ENCODE data around the gene KRT1. TPM values are rescaled to one million over a fixed set of nuclear protein-coding genes. Genes with fewer than 3 reads are reported as not detected.

Gene KRT1
- not detected in 2 replicates for total RNA-seq
- long read RNA-seq = 0 reads

- H3K9me3 Mint-ChIP-seq = peaks cover 2% of the 10 kb centered on the region
- DNase-seq (ENCODE audit: low read depth, low spot score) = no peak
- no peaks in the 10 kb centered on the region for H3K36me3 Mint-ChIP-seq (ENCODE audit: low read depth)
- H3K4me1 Mint-ChIP-seq = no peaks in the 10 kb centered on the region
- H3K4me3 Mint-ChIP-seq = no peak within 1 kb of the TSS
- no peak within 1 kb of the TSS for H3K27ac Mint-ChIP-seq (ENCODE audit: unreplicated experiment)
- H3K27me3 Mint-ChIP-seq (ENCODE audit: low read depth) = peaks cover 42% of the 10 kb centered on the region
- TF ChIP-seq CTCF (conservative IDR thresholded peaks at IDR 0.05) = no peak
Observed at GRCh38 chr12:52680363-52680762, at the start of gene KRT1. KRT1 (minus strand) TSS chr12:52680407; CDS start chr12:52680348, 59 bp downstream.

GRCh38 chr12:52729147-52729546 lies 48.9 kb upstream of the KRT1 start:
- no peak for DNase-seq (ENCODE audit: low read depth, low spot score)
- H3K4me1 Mint-ChIP-seq = no peaks in the 10 kb centered on the region
- no peak for TF ChIP-seq CTCF (conservative IDR thresholded peaks at IDR 0.05)
- H3K27me3 Mint-ChIP-seq (ENCODE audit: low read depth) = peaks cover 83% of the 10 kb centered on the region
- H3K36me3 Mint-ChIP-seq (ENCODE audit: low read depth) = no peaks in the 10 kb centered on the region
- H3K27ac Mint-ChIP-seq (ENCODE audit: unreplicated experiment) = no peak overlapping the region
- H3K9me3 Mint-ChIP-seq = no peaks in the 10 kb centered on the region
- no peak overlapping the region for H3K4me3 Mint-ChIP-seq

- H3K27me3 Mint-ChIP-seq (ENCODE audit: low read depth) = peaks cover 75% of the 10 kb centered on the region
- no peak overlapping the region for H3K4me3 Mint-ChIP-seq
- TF ChIP-seq CTCF (conservative IDR thresholded peaks at IDR 0.05) = no peak
- H3K36me3 Mint-ChIP-seq (ENCODE audit: low read depth) = no peaks in the 10 kb centered on the region
- no peak overlapping the region for H3K27ac Mint-ChIP-seq (ENCODE audit: unreplicated experiment)
- DNase-seq (ENCODE audit: low read depth, low spot score) = no peak
- no peaks in the 10 kb centered on the region for H3K9me3 Mint-ChIP-seq
- H3K4me1 Mint-ChIP-seq = no peaks in the 10 kb centered on the region
Observed at GRCh38 chr12:52728374-52728773, 48.2 kb upstream of the KRT1 start.

- TF ChIP-seq CTCF (conservative IDR thresholded peaks at IDR 0.05) = no peak
- Mint-ChIP-seq H3K27ac (ENCODE audit: unreplicated experiment) (no peak overlapping the region), H3K9me3 (no peaks in the 10 kb centered on the region), H3K4me1 (no peaks in the 10 kb centered on the region), H3K4me3 (no peak overlapping the region), H3K27me3 (ENCODE audit: low read depth) (peaks cover 70% of the 10 kb centered on the region), H3K36me3 (ENCODE audit: low read depth) (no peaks in the 10 kb centered on the region)
- no peak for DNase-seq (ENCODE audit: low read depth, low spot score)
Observed at GRCh38 chr12:52727037-52727436, 46.8 kb upstream of the KRT1 start.

- no peak for DNase-seq (ENCODE audit: low read depth, low spot score)
- no peak overlapping the region for H3K27ac Mint-ChIP-seq (ENCODE audit: unreplicated experiment)
- peaks cover 68% of the 10 kb centered on the region for H3K27me3 Mint-ChIP-seq (ENCODE audit: low read depth)
- H3K9me3 Mint-ChIP-seq = no peaks in the 10 kb centered on the region
- H3K4me3 Mint-ChIP-seq = no peak overlapping the region
- no peaks in the 10 kb centered on the region for H3K4me1 Mint-ChIP-seq
- H3K36me3 Mint-ChIP-seq (ENCODE audit: low read depth) = no peaks in the 10 kb centered on the region
- no peak for TF ChIP-seq CTCF (conservative IDR thresholded peaks at IDR 0.05)
Observed at GRCh38 chr12:52726451-52726850, 46.2 kb upstream of the KRT1 start.

GRCh38 chr12:52724384-52724783 lies 44.2 kb upstream of the KRT1 start:
- Mint-ChIP-seq H3K36me3 (ENCODE audit: low read depth) (no peaks in the 10 kb centered on the region), H3K27me3 (ENCODE audit: low read depth) (peaks cover 50% of the 10 kb centered on the region), H3K9me3 (no peaks in the 10 kb centered on the region), H3K4me1 (no peaks in the 10 kb centered on the region), H3K4me3 (no peak overlapping the region), H3K27ac (ENCODE audit: unreplicated experiment) (no peak overlapping the region)
- no peak for TF ChIP-seq CTCF (conservative IDR thresholded peaks at IDR 0.05)
- no peak for DNase-seq (ENCODE audit: low read depth, low spot score)
